HG03354 (cell line): ENCODE data around the gene NQO2.
A peak's percentile ranks its signal among the peaks of the same experiment; 100 is the strongest.
"Not testable (repeated sequence)": the region's sequence is repeated elsewhere in the genome, so short reads cannot be mapped to it uniquely, and the experiment has no call there.

Experiments
- ATAC-seq: cut with Tn5 transposase; IDR thresholded peaks from one replicate; pipeline ENCODE4 v1.9.1; 2021; ENCODE audit warnings: mild to moderate bottlenecking; ENCODE audit not compliant: unreplicated experiment, poor library complexity, severe bottlenecking

The NQO2 gene

GRCh38 chr6:3008712-3009265, 9.1 kb downstream of the NQO2 start:
- ATAC-seq: not testable (repeated sequence)

DNA sequence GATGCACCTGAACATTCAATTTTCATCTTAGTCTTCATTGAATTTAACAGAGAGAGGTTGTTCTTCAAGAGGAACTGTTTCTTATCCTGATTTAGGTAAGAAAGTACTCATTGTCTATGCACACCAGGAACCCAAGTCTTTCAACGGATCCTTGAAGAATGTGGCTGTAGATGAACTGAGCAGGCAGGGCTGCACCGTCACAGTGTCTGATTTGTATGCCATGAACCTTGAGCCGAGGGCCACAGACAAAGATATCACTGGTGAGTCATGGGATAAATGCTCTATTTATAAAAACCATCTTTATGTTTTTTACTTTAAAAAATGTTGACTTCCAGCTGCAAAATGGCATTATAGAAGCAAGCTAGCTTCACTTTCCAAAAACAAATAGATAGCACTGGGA, 10.2 kb downstream of the NQO2 start:
- ATAC-seq: no peak

- ATAC-seq: no peak
Measured at GRCh38 chr6:3011158-3011557, 11.5 kb downstream of the NQO2 start.

DNA sequence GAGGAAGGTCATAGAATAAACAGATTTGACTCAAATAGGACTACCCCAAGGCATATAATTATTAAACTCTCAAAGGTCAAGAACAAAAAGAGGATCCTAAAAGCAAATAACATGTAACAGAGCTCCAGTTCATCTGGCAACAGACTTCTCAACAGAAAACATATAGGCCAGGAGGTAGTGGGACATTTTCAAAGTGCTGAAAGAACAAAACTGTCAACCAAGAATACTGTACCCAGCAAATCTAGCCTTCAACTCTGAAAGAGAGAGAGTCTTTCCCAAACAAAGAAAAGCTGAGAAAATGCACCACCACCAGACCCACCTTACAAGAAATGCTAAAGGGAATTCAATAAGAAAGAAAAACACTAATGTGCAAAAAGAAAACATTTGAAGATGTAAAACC, 11.9 kb downstream of the NQO2 start:
- no peak for ATAC-seq

- ATAC-seq: no peak
Measured at GRCh38 chr6:3013486-3013885, 13.8 kb downstream of the NQO2 start.

DNA sequence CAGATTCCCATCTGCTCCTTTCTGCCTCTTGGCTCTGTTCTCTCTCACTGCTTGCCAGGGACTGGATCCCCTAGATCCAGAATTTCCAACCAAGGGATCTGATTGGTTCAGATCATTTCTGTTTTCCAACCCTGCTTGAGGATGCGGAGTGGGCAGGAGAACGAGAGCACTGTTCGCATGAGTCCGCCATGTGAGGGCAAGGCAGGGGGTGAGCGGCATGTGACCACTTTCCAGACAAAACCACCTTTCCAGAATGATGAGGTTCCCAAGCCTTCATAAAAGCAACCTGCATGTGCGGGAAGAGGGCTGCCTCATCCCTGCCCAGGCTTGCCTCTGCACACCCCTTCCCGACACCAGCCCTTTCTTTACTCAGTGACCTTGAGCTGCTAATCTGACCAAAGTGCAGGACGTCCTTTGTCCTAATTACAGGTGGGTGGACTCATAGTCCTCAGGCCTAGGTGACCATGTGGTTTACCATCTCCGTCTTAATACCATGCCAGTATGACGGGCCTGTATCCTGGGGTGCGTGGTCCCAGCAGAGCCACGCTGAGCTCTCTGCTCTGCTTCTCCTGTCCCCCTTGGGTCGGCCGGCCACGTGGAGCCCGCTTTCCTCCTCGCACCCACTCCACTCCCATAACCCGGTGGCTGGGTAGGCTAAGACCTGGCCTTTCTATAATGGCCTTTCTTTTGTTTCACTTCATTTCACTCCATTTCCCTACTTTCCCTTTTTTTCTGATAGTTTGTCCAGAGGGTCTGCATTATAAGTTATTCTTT, 14.4 kb downstream of the NQO2 start:
- ATAC-seq: no peak

DNA sequence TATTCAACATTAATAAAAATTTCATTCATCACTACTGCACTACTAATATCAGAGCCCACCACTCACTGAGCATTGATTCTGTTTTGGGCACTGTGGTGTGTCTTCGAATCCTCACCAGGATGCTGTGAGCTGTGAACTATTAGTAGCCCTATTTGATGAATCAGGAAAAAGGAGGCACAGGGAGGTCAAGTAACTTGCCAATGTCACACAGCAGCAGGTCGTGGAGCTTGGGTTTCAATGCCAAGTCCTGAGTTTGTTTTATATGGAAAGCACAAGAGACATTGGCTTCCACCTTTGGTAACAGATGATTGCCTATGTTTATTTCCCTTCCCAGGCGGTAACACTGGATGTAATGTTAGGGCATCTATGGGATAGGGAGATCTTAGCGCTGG, 15.0 kb downstream of the NQO2 start:
- ATAC-seq: no peak

DNA sequence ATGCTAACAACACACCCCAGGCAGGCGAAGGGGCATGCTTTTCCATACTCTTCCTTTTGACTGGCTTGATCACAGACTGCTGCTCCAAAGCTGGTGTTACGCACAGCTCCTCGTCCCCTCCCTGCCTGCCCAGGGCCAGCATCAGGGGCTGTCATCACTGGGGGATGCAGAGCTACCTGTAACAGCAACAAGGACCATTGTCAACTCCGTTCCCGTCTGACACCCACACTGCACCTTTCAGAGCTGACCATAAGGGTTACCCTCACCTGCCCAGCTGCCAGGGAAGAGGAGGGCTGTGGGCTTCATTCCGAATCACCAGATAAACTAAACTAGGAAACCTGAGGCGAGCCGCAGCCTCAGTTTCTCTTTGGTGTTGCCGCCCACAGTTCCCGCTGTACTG, 15.4 kb downstream of the NQO2 start:
- no peak for ATAC-seq

GRCh38 chr6:3016473-3017280, 17.0 kb downstream of the NQO2 start:
- no peak for ATAC-seq

GRCh38 chr6:3017304-3017703, 17.6 kb downstream of the NQO2 start:
- no peak for ATAC-seq

DNA sequence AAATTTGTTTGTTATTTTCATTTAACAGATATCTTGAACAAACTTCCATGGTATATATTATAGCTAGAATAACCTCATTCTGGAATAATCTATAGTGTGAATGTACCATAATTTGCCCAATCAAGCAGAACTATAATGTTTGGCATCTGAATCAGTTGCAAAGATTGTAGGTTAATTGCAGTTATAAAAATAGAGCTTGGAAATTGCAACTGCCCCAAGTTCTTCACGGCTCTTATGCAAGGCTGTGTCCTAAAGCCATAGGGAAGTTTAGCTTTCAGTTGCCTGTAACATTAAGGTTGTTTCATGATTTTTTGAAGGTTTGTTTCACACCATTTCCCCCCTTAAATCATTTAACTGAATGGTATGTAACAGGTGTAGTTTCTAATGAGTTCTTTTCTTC, 19.4 kb downstream of the NQO2 start:
- ATAC-seq: no peak

GRCh38 chr6:3019749-3020320, 20.1 kb downstream of the NQO2 start:
- ATAC-seq: no peak

DNA sequence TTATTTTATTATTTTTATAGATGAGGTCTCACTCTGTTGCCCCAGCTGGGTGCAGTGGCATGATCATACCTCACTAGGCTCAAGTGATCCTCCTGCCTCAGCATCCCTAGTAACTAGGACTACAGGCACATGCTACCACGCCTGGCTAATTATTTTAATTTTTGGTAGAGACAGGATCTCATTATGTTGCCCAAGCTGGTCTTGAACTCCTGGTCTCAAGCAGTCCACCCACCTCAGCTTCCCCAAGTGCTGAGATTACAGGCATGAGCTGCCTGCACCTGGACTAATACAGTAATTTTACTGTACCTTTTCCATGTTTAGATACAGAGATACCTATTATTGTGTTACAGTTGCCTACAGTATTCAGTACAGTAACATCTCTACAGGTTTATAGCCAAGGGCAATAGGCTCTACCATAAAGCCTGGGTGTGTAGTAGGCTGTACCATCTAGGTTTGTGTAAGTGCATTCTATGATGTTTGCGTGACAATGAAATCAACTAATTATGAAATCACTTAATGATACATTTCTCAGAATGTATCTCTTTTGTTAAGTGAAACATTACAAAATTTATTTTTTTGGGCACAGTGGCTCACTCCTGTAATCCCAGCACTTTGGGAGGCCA, 21.4 kb downstream of the NQO2 start:
- ATAC-seq: not testable (repeated sequence)

- ATAC-seq: no peak
Measured at GRCh38 chr6:3022765-3023662, 23.3 kb downstream of the NQO2 start.

GRCh38 chr6:3023663-3024483, 24.2 kb downstream of the NQO2 start:
- ATAC-seq: peak; percentile 82

GRCh38 chr6:3026791-3027626, 27.3 kb downstream of the NQO2 start:
- ATAC-seq: peak; percentile 73

GRCh38 chr6:3028156-3028555, 28.5 kb downstream of the NQO2 start:
- ATAC-seq: not testable (repeated sequence)
